Measurements from ENCODE around the gene TBC1D22A.

- no peak for TF ChIP-seq CTCF (IDR thresholded peaks at IDR 0.05; ENCODE audit: insufficient read depth, low read depth, low read length)
- no peak for TF ChIP-seq EZH2 (IDR thresholded peaks at IDR 0.05; ENCODE audit: insufficient read depth, low read length)
These were observed 295.6 kb downstream of the TBC1D22A start for GRCh38 chr22:47057916-47058585.

Data from astrocyte (in vitro differentiated cells and primary cell).